CD4-positive, alpha-beta T cell (primary cell): ENCODE measurements around the gene ZNF276. TPM values are rescaled to one million over a fixed set of nuclear protein-coding genes. Genes with fewer than 3 reads are reported as not detected.
A peak's percentile ranks its signal among the peaks of the same experiment; 100 is the strongest.
"Not testable (repeated sequence)": the region's sequence is repeated elsewhere in the genome, so short reads cannot be mapped to it uniquely, and the experiment has no call there.

ENCODE experiments used
- ATAC-seq: fragments of 200-7000 bp; cut with Tn5 transposase; one replicate; pipeline ENCODE4 v1.10.0; 2022; ENCODE audit warnings: mild to moderate bottlenecking; ENCODE audit not compliant: poor library complexity
- CTCF ChIA-PET: fragments of 350-600 bp; sonication (Branson Sonifier 250); formaldehyde crosslinking; loops from one replicate; lab custom pipeline; 2021; ENCODE audit warnings: antibody characterized with exemption, inconsistent platforms; lab: Charles Lee
- POLR2A ChIA-PET: fragments of 350-600 bp; sonication (Branson Sonifier 250); formaldehyde crosslinking; loops from one replicate; lab custom pipeline; 2021; ENCODE audit warnings: antibody characterized with exemption, inconsistent platforms; lab: Charles Lee
- DNase-seq, 14 experiments: peaks; one replicate each; pipeline ENCODE4 v3.0.0-alpha.2; 2013 to 2020; ENCODE audit warnings: mixed read lengths in 2 of 14
- H3K27ac ChIP-seq, 2 donors: one replicate each; pipeline versions ENCODE4 v1.5.1 to v1.7.0; 2013; ENCODE audit warnings: low read length in 2 of 2, low read depth in 1 of 2, mild to moderate bottlenecking in 1 of 2
- H3K27me3 ChIP-seq, 2 experiments: 1 replicate in 1 of 2; 2 replicates in 1 of 2; pipeline versions ENCODE4 v1.6.1 to v1.7.0; 2013; ENCODE audit warnings: low read length in 2 of 2, control low read depth in 1 of 2, mild to moderate bottlenecking in 1 of 2, moderate library complexity in 1 of 2; ENCODE audit not compliant: insufficient read depth in 2 of 2, control insufficient read depth in 1 of 2
- H3K36me3 ChIP-seq: one replicate; pipeline ENCODE4 v1.6.1; 2013; ENCODE audit warnings: low read length, control low read depth; ENCODE audit not compliant: insufficient read depth
- H3K4me1 ChIP-seq: one replicate; pipeline ENCODE4 v1.6.1; 2013; ENCODE audit warnings: low read length, control low read depth; ENCODE audit not compliant: insufficient read depth
- H3K4me3 ChIP-seq: one replicate; pipeline ENCODE4 v1.5.1; 2013; ENCODE audit warnings: mild to moderate bottlenecking, low read length, moderate library complexity
- H3K9me3 ChIP-seq, 2 experiments: 1 replicate in 1 of 2; 2 replicates in 1 of 2; pipeline versions ENCODE4 v1.6.1 to v1.7.0; 2013; ENCODE audit warnings: low read length in 2 of 2, mild to moderate bottlenecking in 2 of 2, control low read depth in 1 of 2, moderate library complexity in 1 of 2; ENCODE audit not compliant: control insufficient read depth in 1 of 2, insufficient read depth in 1 of 2
- H3K27ac Mint-ChIP-seq: one replicate; pipeline ENCODE4 v1.8.0; 2020; ENCODE audit warnings: mixed read lengths
- H3K27me3 Mint-ChIP-seq: one replicate; pipeline ENCODE4 v1.8.0; 2021; ENCODE audit warnings: mixed read lengths
- H3K36me3 Mint-ChIP-seq: one replicate; pipeline ENCODE4 v1.8.0; 2021; ENCODE audit warnings: low read depth, mixed read lengths
- H3K4me1 Mint-ChIP-seq: one replicate; pipeline ENCODE4 v1.8.0; 2021; ENCODE audit warnings: low read depth, mixed read lengths
- H3K4me3 Mint-ChIP-seq: one replicate; pipeline ENCODE4 v1.8.0; 2020; ENCODE audit warnings: mild to moderate bottlenecking, mixed read lengths
- H3K9me3 Mint-ChIP-seq: one replicate; pipeline ENCODE4 v1.8.0; 2020; ENCODE audit warnings: mixed read lengths
- intact Hi-C, 2 experiments: fragments of 100-400 bp; cut with DNase I in 1 of 2; cut with micrococcal nuclease in 1 of 2; formaldehyde crosslinking; loops; one replicate each; pipeline versions ENCODE4 v1.15.1 to v1.9.0; 2023 to 2025; cut with DNase I, micrococcal nuclease
- polyA plus RNA-seq, 2 donors: library from polyadenylated mRNA; unstranded; fragments of 120-200 nt; gene quantifications; one replicate each; pipeline ENCODE4 v1.2.1, GENCODE V29; 2013
- total RNA-seq, 174 experiments: library from RNA in 2 of 174; stranded (reverse) in 2 of 174; gene quantifications; one replicate each; pipeline ENCODE4 v1.2.3 and lab custom pipeline; 2021 to 2026
- TF ChIP-seq, protein P1 (sequence below): fragments of 200-600 bp; IDR thresholded peaks from one replicate; pipeline ENCODE4 v1.8.0; 2022; ENCODE audit warnings: antibody characterized with exemption, mild to moderate bottlenecking

Gene ZNF276, protein sequence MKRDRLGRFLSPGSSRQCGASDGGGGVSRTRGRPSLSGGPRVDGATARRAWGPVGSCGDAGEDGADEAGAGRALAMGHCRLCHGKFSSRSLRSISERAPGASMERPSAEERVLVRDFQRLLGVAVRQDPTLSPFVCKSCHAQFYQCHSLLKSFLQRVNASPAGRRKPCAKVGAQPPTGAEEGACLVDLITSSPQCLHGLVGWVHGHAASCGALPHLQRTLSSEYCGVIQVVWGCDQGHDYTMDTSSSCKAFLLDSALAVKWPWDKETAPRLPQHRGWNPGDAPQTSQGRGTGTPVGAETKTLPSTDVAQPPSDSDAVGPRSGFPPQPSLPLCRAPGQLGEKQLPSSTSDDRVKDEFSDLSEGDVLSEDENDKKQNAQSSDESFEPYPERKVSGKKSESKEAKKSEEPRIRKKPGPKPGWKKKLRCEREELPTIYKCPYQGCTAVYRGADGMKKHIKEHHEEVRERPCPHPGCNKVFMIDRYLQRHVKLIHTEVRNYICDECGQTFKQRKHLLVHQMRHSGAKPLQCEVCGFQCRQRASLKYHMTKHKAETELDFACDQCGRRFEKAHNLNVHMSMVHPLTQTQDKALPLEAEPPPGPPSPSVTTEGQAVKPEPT
- total RNA-seq = 100 to 1,000 TPM; 127 to 137 TPM
- 90.2 TPM for polyA plus RNA-seq (2013, experiment 1 of 2)
- polyA plus RNA-seq (2013, experiment 2 of 2) = 104 TPM
- total RNA-seq (lab: John Stamatoyannopoulos, UW) = 36.0 to 483 (median 225) reads per million in 172 experiments

DNA sequence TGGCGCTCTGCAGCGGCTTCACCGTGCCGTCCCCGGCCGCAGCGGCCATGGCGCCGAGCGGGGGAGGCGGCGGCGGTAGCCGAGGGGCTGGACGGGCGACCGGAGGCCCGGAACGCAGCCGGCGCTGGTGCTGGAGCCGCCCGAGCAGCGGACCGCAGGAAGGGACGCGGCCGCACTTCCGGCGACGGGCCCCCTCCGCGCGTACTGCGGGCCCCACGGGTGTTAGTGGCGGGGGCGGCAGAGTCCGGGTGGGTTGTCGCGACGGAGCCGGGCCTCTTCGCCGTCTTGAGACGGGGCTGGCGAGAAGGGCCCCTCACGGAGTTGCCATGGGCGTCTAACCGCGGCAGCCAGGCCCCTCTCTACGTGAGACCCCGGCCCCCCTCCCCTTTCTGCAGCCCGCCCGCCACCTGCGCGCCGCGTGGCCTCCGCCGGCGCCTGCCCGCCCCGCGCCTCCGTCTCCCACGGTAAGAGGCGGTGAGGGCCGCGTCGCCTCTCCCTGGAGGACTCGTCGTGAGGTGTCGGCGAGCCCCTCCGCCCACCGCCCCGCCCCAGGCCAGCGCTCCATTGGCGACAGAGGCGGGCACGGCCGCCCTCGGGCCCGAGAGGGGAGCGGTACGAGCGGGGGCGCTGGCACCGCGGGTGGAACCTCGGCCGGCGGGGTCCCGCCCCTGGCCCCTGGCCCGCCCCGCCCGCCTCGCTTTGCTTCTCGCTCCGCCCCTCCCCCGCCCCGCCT lies at the start of gene ZNF276, which contains the start of gene VPS9D1:
ZNF276 (plus strand) TSS at position 725 of the 733 bp plus-strand sequence. CDS start 104 bp downstream, outside the sequence.
VPS9D1 (minus strand) TSS at position 86 of the 733 bp plus-strand sequence; CDS start at position 49, 37 bp downstream.
- CTCF ChIA-PET = interaction anchor here (1.0 to 1.9 kb wide), 2 partner anchors 15 to 21 kb away, joined by 4 to 7 read pairs; no protein-coding TSS in a partner anchor
- peak within 1 kb of the TSS; percentile 87 for H3K4me3 ChIP-seq

DNA sequence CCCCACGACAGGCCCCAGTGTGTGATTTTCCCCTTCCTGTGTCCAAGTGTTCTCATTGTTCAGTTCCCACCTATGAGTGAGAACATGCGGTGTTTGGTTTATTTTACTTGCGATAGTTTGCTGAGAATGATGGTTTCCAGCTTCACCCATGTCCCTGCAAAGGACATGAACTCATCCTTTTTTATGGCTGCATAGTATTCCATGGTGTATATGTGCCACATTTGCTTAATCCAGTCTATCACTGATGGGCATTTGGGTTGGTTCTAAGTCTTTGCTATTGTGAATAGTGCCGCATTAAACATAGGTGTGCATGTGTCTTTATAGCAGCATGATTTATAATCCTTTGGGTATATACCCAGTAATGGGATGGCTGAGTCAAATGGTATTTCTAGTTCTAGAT lies 49.8 kb upstream of the ZNF276 start:
- CTCF ChIA-PET, intact Hi-C loops, H3K4me3 ChIP-seq, H3K27ac Mint-ChIP-seq, H3K9me3 ChIP-seq, H3K4me1 Mint-ChIP-seq, POLR2A ChIA-PET, H3K4me1 ChIP-seq, H3K27me3 ChIP-seq, H3K36me3 ChIP-seq, H3K27me3 Mint-ChIP-seq, DNase-seq, ATAC-seq, H3K36me3 Mint-ChIP-seq, H3K9me3 Mint-ChIP-seq, H3K4me3 Mint-ChIP-seq, H3K27ac ChIP-seq: not testable (repeated sequence)

More for the DNA sequence above, at the start of gene ZNF276, which contains the start of gene VPS9D1:
- Mint-ChIP-seq H3K36me3 (peaks cover 29% of the 10 kb centered on the region), H3K4me1 (peaks cover 32% of the 10 kb centered on the region), H3K9me3 (no peaks in the 10 kb centered on the region), H3K27ac (peak within 1 kb of the TSS; percentile 98), H3K4me3 (peak within 1 kb of the TSS; percentile 99), H3K27me3 (no peaks in the 10 kb centered on the region)
- peaks cover 0 to 4% of the 10 kb centered on the region in 2 experiments for H3K9me3 ChIP-seq
- intact Hi-C loops = loop anchor here in 1 of 2 experiments (1.0 to 5.0 kb wide), 4 partner anchors 19 to 152 kb away; partner anchors contain the start of genes FANCA and TCF25
- DNase-seq (peak; percentile 73 to 93 (median 85)), ATAC-seq (peak; percentile 43)
- TF ChIP-seq, protein P1, sequence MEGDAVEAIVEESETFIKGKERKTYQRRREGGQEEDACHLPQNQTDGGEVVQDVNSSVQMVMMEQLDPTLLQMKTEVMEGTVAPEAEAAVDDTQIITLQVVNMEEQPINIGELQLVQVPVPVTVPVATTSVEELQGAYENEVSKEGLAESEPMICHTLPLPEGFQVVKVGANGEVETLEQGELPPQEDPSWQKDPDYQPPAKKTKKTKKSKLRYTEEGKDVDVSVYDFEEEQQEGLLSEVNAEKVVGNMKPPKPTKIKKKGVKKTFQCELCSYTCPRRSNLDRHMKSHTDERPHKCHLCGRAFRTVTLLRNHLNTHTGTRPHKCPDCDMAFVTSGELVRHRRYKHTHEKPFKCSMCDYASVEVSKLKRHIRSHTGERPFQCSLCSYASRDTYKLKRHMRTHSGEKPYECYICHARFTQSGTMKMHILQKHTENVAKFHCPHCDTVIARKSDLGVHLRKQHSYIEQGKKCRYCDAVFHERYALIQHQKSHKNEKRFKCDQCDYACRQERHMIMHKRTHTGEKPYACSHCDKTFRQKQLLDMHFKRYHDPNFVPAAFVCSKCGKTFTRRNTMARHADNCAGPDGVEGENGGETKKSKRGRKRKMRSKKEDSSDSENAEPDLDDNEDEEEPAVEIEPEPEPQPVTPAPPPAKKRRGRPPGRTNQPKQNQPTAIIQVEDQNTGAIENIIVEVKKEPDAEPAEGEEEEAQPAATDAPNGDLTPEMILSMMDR = no peak
- H3K36me3 ChIP-seq = peaks cover 33% of the 10 kb centered on the region
- POLR2A ChIA-PET = interaction anchor here (0.7 to 2.1 kb wide), 7 partner anchors 13 to 152 kb away, joined by 3 to 8 read pairs (median 6); partner anchors contain the start of gene TCF25
- H3K27ac ChIP-seq = peak within 1 kb of the TSS; percentile 69 to 94
- no peaks in the 10 kb centered on the region for H3K27me3 ChIP-seq
- H3K4me1 ChIP-seq = peaks cover 57% of the 10 kb centered on the region

DNA sequence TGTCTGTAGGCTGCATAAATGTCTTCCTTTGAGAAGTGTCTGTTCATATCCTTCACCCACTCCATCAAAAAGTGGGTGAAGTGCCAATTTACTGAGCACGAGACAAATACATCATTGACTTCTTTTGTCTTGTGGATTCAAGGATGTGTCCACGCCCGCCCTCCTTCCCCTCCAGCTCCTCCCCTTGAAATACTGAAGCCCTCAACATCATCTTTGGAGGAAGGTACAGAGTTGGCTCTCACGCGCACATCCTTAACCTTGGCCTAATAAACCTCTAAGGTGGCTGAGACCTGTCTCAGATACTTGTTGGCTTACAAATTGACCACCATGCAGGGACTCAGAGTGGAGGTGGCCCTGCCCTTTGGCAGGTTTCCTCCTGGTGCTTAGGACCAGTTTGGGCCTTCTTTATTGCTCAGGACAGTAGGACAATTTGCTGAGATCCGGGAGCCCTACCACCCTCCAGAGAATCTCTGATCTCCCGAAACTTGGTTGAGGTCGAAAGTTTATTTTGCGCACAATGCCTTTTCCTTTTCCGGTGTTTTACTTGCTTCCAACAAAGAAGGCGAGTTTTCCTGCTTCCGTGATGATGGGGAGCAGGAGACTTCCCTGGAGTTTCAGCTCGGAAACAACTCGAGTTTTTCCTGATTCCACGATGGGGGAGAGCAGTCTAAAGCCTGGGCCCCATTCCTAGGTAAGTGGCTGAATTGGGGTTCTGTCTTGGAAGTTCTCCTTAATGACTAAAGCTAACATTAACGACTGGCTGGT lies 49.0 kb upstream of the ZNF276 start:
- H3K36me3 ChIP-seq = no peaks in the 10 kb centered on the region
- no peak overlapping the region for H3K4me3 ChIP-seq
- H3K27ac ChIP-seq = no peak overlapping the region
- no peak overlapping the region for H3K4me3 Mint-ChIP-seq
- no peaks in the 10 kb centered on the region for H3K36me3 Mint-ChIP-seq
- peaks cover 6% of the 10 kb centered on the region for H3K4me1 Mint-ChIP-seq
- CTCF ChIA-PET = no interaction called here
- ATAC-seq (no peak), DNase-seq (no peak)
- no peaks in the 10 kb centered on the region for H3K27me3 ChIP-seq
- TF ChIP-seq, protein P1 = no peak
- no peaks in the 10 kb centered on the region for H3K27me3 Mint-ChIP-seq
- no peak overlapping the region for H3K27ac Mint-ChIP-seq
- no peaks in the 10 kb centered on the region for H3K9me3 Mint-ChIP-seq
- peaks cover 5% of the 10 kb centered on the region for H3K4me1 ChIP-seq
- POLR2A ChIA-PET = no interaction called here
- intact Hi-C loops = no loop called here
- peaks cover 0 to 2% of the 10 kb centered on the region in 2 experiments for H3K9me3 ChIP-seq
